ENCODE data around the gene TBC1D5. TPM values are rescaled to one million over a fixed set of nuclear protein-coding genes. Genes with fewer than 3 reads are reported as not detected.
"Not testable (repeated sequence)": the region's sequence is repeated elsewhere in the genome, so short reads cannot be mapped to it uniquely, and the experiment has no call there.

TBC1D5 gene
- polyA plus RNA-seq, 1 experiment = 44.6 TPM

DNA sequence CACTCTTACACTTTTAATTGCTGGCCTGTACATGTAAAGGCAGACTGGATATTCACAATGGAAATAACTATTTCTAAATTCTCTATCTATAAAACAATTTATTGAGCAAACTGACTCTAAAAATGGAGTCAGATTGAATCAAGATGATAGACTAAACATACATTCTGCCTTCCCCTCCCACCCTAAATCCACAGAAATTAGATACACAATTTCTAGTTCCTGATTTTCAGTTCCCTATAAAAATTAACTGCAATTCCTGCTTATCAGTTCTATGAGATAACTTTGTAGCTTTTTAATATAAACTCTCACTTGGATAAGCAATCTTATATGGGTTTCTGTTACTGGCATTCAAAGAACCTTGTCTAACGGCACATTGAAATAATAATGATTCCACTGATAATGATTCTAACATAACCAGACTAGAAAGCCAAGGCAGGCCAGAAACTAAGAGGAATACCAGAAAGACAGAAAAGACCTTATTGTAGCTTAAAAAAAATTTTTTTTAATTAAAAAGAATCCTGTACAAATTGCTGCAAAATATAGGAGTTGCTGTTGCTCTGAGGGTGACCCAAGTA lies 33.1 kb downstream of the TBC1D5 start:
- ChIA-PET CTCF (no interaction called here), POLR2A (no interaction called here)
- TF ChIP-seq CTCF (IDR thresholded peaks at IDR 0.05; ENCODE audit: low read depth, low read length) = no peak
- no peak overlapping the region for H3K27ac ChIP-seq (ENCODE audit: low read depth, low read length)
- H3K27me3 ChIP-seq (ENCODE audit: control insufficient read depth, insufficient read depth, low read length) = no peaks in the 10 kb centered on the region
- no peak for DNase-seq (ENCODE audit: low read depth, low spot score)
- H3K4me3 ChIP-seq (ENCODE audit: low read depth, low read length) = no peak overlapping the region
- H3K9me3 ChIP-seq (ENCODE audit: control insufficient read depth, insufficient read depth, low read length) = peaks cover 6% of the 10 kb centered on the region

DNA sequence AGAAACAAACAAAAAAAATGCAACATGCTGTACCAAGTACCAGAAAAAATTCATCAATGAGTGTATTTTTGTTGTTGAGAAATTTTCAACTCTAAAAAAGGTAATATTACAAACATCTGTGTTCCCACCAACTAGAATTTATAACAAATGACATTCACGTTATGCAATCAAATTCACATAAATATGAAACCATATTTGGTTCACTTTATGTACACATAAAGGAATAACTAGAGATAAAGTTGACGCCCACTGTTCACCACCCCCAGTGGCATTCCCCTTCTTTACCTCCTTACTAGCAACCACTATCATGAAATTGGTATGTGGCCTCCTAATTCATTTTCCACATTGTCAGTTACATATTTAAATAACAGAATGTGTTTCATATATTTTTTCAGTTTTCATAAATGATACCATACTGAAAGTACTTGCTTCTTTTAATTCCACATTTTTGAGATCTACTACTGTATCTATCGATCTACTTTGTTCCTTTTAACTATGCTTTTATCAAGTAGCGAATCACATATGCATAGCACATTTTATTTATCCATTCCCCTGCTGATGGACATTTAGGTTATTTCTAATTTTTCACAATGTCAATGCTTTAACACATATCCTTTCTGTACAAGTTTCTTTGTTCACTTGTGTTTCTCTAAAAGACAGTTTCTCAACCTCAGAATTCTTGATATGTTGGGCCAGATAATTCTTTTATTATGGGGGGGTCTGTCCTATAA lies 34.5 kb downstream of the TBC1D5 start:
- DNase-seq (ENCODE audit: low read depth, low spot score) = no peak
- Histone ChIP-seq H3K9me3 (ENCODE audit: control insufficient read depth, insufficient read depth, low read length) (peaks cover 5% of the 10 kb centered on the region; the same call in 1 of the 2 replicates), H3K27me3 (ENCODE audit: control insufficient read depth, insufficient read depth, low read length) (no peaks in the 10 kb centered on the region), H3K4me3 (ENCODE audit: low read depth, low read length) (no peak overlapping the region), H3K27ac (ENCODE audit: low read depth, low read length) (no peak overlapping the region)
- ChIA-PET CTCF (no interaction called here), POLR2A (no interaction called here)
- TF ChIP-seq CTCF (IDR thresholded peaks at IDR 0.05; ENCODE audit: low read depth, low read length) = no peak

DNA sequence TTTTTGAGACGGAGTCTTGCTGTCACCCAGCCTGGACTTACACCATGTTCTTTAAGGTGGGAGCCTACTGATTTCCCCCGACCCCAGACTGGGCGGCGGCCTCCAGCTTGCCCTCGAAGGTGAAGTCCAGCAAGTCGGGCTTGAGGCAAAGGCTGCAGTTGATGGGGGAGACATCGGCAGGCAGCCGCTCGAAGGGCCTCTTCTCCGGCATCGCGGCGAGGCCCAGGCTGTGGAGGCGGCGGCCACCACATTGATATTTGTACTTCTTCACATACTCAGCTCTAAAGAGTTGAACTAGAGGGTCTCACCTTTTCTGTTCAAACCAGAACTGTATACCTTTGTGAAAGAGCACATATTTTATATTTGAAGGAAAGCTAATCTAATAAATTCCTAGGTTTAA lies 36.4 kb downstream of the TBC1D5 start:
- CTCF ChIA-PET; POLR2A ChIA-PET; DNase-seq (ENCODE audit: low read depth, low spot score); H3K27ac ChIP-seq (ENCODE audit: low read depth, low read length); H3K4me3 ChIP-seq (ENCODE audit: low read depth, low read length); H3K9me3 ChIP-seq (ENCODE audit: control insufficient read depth, insufficient read depth, low read length); H3K27me3 ChIP-seq (ENCODE audit: control insufficient read depth, insufficient read depth, low read length): not testable (repeated sequence)

- DNase-seq (ENCODE audit: low read depth, low spot score); H3K9me3 ChIP-seq (ENCODE audit: control insufficient read depth, insufficient read depth, low read length); H3K4me3 ChIP-seq (ENCODE audit: low read depth, low read length); H3K27me3 ChIP-seq (ENCODE audit: control insufficient read depth, insufficient read depth, low read length); H3K27ac ChIP-seq (ENCODE audit: low read depth, low read length): not testable (repeated sequence)
- POLR2A ChIA-PET = interaction anchor here (0.7 kb wide), 1 partner anchor 43 kb away, joined by 7 read pairs; no protein-coding TSS in a partner anchor
- CTCF ChIA-PET = interaction anchor here (0.7 kb wide), 1 partner anchor 12 kb away, joined by 3 read pairs; no protein-coding TSS in a partner anchor
Observed at GRCh38 chr3:17699815-17700214, 42.6 kb downstream of the TBC1D5 start.

DNA sequence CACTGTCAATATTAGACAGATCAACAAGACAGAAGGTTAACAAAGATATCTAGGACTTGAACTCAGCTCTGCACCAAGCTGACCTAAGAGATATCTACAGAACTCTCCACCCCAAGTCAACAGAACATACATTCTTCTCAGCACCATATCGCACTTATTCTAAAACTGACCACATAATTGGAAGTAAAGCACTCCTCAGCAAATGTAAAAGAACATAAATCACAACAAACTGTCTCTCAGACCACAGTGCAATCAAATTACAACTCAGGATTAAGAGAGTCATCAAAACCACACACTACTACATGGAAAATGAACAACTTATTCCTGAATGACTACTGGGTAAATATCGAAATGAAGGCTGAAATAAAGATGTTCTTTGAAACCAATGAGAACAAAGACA lies 46.8 kb downstream of the TBC1D5 start:
- H3K9me3 ChIP-seq (ENCODE audit: control insufficient read depth, insufficient read depth, low read length); H3K4me3 ChIP-seq (ENCODE audit: low read depth, low read length); H3K27me3 ChIP-seq (ENCODE audit: control insufficient read depth, insufficient read depth, low read length); H3K27ac ChIP-seq (ENCODE audit: low read depth, low read length); DNase-seq (ENCODE audit: low read depth, low spot score); POLR2A ChIA-PET: not testable (repeated sequence)
- CTCF ChIA-PET = interaction anchor here (1.2 kb wide), 1 partner anchor 51 kb away, joined by 3 read pairs; no protein-coding TSS in a partner anchor

GRCh38 chr3:17693670-17693999 lies 48.8 kb downstream of the TBC1D5 start:
- H3K27ac ChIP-seq (ENCODE audit: low read depth, low read length); H3K9me3 ChIP-seq (ENCODE audit: control insufficient read depth, insufficient read depth, low read length); DNase-seq (ENCODE audit: low read depth, low spot score); POLR2A ChIA-PET; H3K27me3 ChIP-seq (ENCODE audit: control insufficient read depth, insufficient read depth, low read length); H3K4me3 ChIP-seq (ENCODE audit: low read depth, low read length): not testable (repeated sequence)
- CTCF ChIA-PET = interaction anchor here (1.4 kb wide), 1 partner anchor 8 kb away, joined by 3 read pairs; no protein-coding TSS in a partner anchor

DNA sequence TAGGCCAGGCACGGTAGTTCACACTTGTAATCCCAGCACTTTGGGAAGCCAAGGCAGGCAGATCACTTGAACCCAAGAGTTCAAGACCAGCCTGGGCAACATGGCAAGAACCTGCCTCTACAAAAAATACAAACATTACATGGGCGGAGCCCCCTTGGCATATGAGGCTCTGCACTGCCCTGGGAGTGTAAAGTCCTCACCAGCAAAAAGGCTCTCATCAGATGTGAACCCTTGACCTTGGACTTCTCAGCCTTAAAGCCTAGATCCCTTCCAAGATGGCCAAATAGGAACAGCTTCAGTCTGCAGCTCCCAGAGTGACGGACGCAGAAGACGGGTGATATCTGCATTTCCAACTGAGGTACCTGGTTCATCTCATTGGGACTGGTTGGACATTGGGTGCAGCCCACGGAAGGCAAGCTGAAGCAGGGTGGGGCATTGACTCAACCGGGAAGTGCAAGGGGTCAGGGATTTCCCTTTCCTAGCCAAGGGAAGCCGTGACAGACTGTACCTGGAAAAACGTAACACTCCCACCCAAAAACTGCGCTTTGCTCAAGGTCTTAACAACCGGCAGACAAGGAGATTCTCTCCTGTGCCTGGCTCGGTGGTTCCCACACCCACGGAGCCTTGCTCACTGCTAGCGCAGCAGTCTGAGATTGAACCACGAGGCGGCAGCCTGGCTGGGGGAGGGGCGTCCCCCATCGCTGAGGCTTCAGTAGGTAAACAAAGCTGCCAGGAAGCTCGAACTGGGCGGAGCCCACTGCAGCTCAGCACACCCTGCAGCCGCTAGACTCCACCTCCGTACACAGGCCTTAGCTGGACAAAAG lies 49.4 kb downstream of the TBC1D5 start:
- H3K9me3 ChIP-seq (ENCODE audit: control insufficient read depth, insufficient read depth, low read length); H3K4me3 ChIP-seq (ENCODE audit: low read depth, low read length); H3K27me3 ChIP-seq (ENCODE audit: control insufficient read depth, insufficient read depth, low read length); POLR2A ChIA-PET; DNase-seq (ENCODE audit: low read depth, low spot score); H3K27ac ChIP-seq (ENCODE audit: low read depth, low read length): not testable (repeated sequence)
- CTCF ChIA-PET = interaction anchor here (1.4 kb wide), 1 partner anchor 8 kb away, joined by 3 read pairs; no protein-coding TSS in a partner anchor

Measured in AG04450 (cell line).